ENCODE measurements around the gene OTUD6A. TPM values are rescaled to one million over a fixed set of nuclear protein-coding genes. Genes with fewer than 3 reads are reported as not detected.

Gene OTUD6A
- total RNA-seq, 1 donor from 2014 or later = not detected

GRCh38 chrX:70038951-70039350 lies 23.3 kb upstream of the OTUD6A start:
- no peak for TF ChIP-seq CTCF (conservative IDR thresholded peaks at IDR 0.05)
- Mint-ChIP-seq H3K27me3 (ENCODE audit: low read depth) (no peaks in the 10 kb centered on the region), H3K27ac (ENCODE audit: unreplicated experiment) (no peak overlapping the region), H3K4me3 (no peak overlapping the region), H3K9me3 (peaks cover 2% of the 10 kb centered on the region), H3K36me3 (ENCODE audit: low read depth) (no peaks in the 10 kb centered on the region), H3K4me1 (no peaks in the 10 kb centered on the region)
- no peak for DNase-seq (ENCODE audit: low read depth, low spot score)

GRCh38 chrX:70039758-70040157 lies 22.5 kb upstream of the OTUD6A start:
- TF ChIP-seq CTCF (conservative IDR thresholded peaks at IDR 0.05) = no peak
- H3K4me3 Mint-ChIP-seq = no peak overlapping the region
- peaks cover 2% of the 10 kb centered on the region for H3K9me3 Mint-ChIP-seq
- no peak for DNase-seq (ENCODE audit: low read depth, low spot score)
- no peaks in the 10 kb centered on the region for H3K4me1 Mint-ChIP-seq
- H3K27ac Mint-ChIP-seq (ENCODE audit: unreplicated experiment) = no peak overlapping the region
- H3K36me3 Mint-ChIP-seq (ENCODE audit: low read depth) = no peaks in the 10 kb centered on the region
- H3K27me3 Mint-ChIP-seq (ENCODE audit: low read depth) = no peaks in the 10 kb centered on the region

- TF ChIP-seq CTCF (conservative IDR thresholded peaks at IDR 0.05) = no peak
- no peak overlapping the region for H3K4me3 Mint-ChIP-seq
- no peaks in the 10 kb centered on the region for H3K36me3 Mint-ChIP-seq (ENCODE audit: low read depth)
- no peaks in the 10 kb centered on the region for H3K4me1 Mint-ChIP-seq
- DNase-seq (ENCODE audit: low read depth, low spot score) = no peak
- H3K9me3 Mint-ChIP-seq = peaks cover 2% of the 10 kb centered on the region
- no peak overlapping the region for H3K27ac Mint-ChIP-seq (ENCODE audit: unreplicated experiment)
- no peaks in the 10 kb centered on the region for H3K27me3 Mint-ChIP-seq (ENCODE audit: low read depth)
Measured at GRCh38 chrX:70041993-70042392, 20.3 kb upstream of the OTUD6A start.

- Mint-ChIP-seq H3K27me3 (ENCODE audit: low read depth) (no peaks in the 10 kb centered on the region), H3K27ac (ENCODE audit: unreplicated experiment) (peak overlapping the region; percentile 89), H3K36me3 (ENCODE audit: low read depth) (no peaks in the 10 kb centered on the region), H3K9me3 (peaks cover 2% of the 10 kb centered on the region), H3K4me1 (no peaks in the 10 kb centered on the region), H3K4me3 (no peak overlapping the region)
- DNase-seq (ENCODE audit: low read depth, low spot score) = no peak
- TF ChIP-seq CTCF (conservative IDR thresholded peaks at IDR 0.05) = no peak
Measured at GRCh38 chrX:70042399-70043371, 19.6 kb upstream of the OTUD6A start.

- DNase-seq (ENCODE audit: low read depth, low spot score) = no peak
- H3K36me3 Mint-ChIP-seq (ENCODE audit: low read depth) = no peaks in the 10 kb centered on the region
- H3K9me3 Mint-ChIP-seq = peaks cover 2% of the 10 kb centered on the region
- no peak for TF ChIP-seq CTCF (conservative IDR thresholded peaks at IDR 0.05)
- H3K4me3 Mint-ChIP-seq = no peak overlapping the region
- H3K27me3 Mint-ChIP-seq (ENCODE audit: low read depth) = peaks cover 3% of the 10 kb centered on the region
- H3K27ac Mint-ChIP-seq (ENCODE audit: unreplicated experiment) = no peak overlapping the region
- H3K4me1 Mint-ChIP-seq = no peaks in the 10 kb centered on the region
Measured at GRCh38 chrX:70043685-70044084, 18.6 kb upstream of the OTUD6A start.
